GM12872 (cell line): ENCODE data around the gene ZNF865.

ENCODE experiments used
- TF ChIP-seq, protein P1 (sequence below): IDR thresholded peaks from 3 replicates; pipeline ENCODE4 v1.5.1; 2011; ENCODE audit warnings: low read depth, mild to moderate bottlenecking, low read length, moderate library complexity; ENCODE audit not compliant: insufficient read depth

The ZNF865 gene

DNA sequence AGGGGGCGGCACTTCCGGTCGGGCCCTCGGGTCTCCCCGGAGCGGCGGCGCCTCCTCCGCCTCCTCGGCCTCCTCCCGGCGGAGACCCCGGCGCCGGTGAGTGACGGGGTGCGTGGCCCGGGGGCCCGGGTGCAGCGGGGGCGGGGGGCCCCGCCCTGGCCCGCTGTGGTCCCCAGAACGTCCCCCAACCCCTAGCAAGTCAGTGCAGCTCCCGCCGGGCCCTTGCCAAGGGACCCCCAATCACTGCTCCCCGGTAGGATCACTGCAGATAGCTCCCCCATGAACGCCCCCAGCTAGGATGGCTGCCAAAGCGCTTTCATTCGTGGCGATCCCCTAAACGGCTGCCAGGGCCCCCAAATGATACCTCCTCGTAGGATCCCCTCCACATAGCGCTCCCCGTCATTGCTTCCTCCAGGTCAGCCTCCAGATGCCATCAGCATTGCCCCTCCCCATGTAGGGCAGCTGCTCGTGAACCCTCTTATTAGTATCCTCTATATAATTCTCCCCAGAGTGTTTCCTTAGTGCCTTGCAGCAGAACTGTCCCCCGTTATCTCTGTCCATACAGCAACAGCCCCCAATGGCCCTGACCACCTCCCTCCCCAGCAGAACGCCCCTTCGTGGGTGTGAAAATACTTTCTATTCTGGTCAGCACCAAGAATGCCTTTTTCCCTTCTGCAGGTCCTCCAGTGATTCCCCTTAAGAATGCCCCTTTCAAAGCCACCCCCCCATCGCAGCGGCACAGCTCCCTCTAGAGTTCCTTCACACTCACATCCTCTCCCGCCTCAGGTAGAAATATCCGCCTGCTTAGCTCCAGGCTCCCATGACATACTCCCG, at the start of gene ZNF865:
TSS of gene ZNF865 (plus strand) at position 11 of the 834 bp plus-strand sequence. CDS start 7,972 bp downstream, outside the sequence.
- TF ChIP-seq, protein P1, sequence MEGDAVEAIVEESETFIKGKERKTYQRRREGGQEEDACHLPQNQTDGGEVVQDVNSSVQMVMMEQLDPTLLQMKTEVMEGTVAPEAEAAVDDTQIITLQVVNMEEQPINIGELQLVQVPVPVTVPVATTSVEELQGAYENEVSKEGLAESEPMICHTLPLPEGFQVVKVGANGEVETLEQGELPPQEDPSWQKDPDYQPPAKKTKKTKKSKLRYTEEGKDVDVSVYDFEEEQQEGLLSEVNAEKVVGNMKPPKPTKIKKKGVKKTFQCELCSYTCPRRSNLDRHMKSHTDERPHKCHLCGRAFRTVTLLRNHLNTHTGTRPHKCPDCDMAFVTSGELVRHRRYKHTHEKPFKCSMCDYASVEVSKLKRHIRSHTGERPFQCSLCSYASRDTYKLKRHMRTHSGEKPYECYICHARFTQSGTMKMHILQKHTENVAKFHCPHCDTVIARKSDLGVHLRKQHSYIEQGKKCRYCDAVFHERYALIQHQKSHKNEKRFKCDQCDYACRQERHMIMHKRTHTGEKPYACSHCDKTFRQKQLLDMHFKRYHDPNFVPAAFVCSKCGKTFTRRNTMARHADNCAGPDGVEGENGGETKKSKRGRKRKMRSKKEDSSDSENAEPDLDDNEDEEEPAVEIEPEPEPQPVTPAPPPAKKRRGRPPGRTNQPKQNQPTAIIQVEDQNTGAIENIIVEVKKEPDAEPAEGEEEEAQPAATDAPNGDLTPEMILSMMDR = peak; percentile 77

DNA sequence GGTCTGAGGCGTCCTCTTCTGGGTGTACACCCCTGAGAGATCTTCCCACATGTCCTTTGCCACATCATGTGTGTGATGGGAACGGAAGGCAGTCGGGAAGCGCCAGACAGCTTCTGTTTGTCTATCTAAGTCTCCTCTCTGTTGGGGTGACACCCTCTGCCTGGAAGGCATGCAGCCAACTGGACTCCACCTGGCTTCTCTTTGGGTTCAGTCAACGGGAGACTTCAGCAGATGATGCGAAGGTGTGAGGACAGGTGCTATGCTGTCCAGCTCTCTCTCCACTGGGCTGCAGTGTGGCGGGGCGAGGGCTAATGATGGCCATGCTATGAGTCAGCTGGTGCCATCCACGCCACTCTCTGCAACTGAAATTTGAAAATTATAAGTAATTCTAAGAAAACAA, 45.8 kb upstream of the ZNF865 start:
- TF ChIP-seq, protein P1 = no peak

DNA sequence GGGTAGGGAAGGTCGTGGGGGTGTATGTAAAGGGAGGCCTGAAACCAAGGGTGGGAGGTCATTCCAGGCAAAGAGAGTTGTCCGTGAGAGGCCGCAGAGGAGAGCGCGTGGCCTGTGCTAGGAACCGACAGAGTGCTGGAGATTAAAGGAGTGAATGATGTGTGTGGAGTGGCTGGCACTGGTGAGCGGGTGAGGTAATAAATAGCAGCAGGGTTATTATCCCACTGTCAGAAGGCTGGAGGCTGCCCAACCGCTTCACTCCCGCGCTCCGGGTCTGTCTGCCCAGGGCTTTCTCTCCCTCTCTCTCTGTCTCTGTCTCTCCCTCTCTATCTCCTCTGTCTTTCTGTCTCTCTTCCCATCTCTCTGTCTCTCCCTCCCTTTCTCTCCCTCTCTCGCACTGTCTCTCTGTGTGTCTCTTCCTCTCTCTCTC, 42.2 kb upstream of the ZNF865 start:
- TF ChIP-seq, protein P1 = no peak

DNA sequence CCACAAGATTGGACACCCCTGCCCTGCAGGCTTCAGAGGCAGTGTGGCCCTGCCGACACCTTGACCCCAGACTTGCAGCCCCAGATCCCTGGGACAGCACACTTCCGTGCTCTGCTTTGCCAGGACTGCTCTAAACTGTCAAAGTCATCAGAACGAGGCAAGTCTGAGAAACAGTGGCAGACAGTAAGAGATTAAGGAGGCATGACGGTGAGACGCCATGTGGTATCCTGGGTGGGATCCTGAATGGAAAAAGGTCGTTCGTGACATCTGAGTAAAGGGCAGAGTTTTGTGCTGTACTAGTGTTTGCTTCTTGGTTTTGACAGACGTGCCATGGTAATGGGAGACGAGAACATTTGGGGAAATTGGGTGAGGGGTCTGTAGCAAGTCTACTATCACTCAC, 38.6 kb upstream of the ZNF865 start:
- TF ChIP-seq, protein P1 = no peak

DNA sequence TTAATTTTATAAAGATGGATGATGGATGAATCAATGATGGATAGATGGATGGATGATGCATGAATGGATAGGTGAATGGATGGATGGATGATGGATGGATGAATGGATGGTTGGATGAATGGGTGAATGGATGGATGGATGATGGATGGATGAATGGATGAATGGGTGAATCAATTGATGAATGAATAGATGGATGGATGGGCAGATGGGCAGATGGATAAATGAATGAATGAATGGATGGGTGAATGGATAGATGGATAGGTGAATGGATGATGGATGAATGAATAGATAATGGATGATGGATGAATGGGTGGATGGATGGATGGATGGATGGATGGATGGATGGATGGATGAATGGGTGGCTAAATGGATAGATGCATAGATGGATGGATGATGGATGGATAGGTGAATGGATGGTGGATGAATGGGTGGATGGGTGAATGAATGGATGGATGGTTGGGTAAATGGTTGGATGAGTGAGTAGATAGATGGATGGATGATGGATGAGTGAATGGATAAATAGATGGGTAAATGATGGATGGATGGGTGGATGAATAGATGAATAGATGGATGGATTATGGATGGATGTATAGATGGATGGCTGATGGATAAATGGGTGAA, 37.6 kb upstream of the ZNF865 start:
- TF ChIP-seq, protein P1 = no peak

DNA sequence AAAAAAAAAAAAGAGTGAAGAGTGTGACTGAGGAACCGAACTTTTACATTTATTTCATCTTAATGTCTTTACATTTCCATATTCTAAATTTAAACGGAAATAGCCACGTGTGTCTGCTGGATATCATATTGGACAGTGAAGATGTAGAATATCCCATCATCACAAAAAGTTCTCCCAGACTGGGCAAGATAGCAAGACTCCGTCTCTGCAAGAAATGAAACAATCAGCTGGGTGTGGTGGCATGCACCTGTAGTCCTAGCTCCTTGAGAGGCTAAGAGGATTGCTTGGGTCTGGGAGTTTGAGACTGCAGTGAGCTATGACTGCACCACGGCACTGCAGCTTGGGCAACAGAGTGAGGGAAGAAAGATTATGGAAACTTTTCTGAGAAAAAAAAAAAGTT, 28.7 kb upstream of the ZNF865 start:
- TF ChIP-seq, protein P1 = no peak

DNA sequence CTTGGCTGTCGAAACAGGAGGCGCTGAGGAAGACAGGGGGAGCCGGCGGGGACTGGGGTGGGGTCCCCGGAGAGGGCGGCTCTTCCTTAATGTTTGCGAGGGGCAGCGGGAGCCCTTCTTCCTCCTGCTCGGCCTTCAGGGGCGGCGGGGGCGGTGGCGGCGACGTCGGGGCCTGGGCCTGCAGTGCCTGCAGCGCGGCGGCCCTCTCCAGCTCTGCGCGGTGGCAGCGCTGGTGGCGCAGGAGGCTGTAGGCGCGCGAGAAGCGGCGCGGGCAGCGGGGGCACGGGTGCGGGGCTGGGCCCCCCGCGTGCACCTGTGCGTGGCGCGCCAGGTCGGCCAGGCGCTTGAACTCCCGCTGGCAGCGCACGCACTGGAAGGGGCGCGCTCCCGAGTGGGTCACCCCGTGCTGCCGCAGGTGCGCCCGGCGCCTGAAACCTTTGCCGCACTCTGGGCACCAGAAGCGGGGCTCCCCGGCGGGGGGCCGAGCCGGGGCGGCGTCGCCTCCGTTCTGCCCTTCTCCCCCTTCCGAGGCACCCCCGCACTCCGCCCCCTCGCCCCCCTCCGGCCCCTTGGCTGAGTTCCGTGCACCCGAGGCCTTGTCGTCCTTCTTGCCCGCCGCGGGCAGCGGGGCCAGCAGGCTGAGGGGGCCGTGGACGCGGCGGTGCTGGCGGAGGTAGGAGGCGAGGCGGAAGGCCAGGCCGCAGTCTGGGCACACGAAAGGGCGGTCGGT, 27.3 kb upstream of the ZNF865 start:
- TF ChIP-seq, protein P1 = no peak
